Mononuclear cell (primary cell): ENCODE results near the gene ITM2B. TPM values are rescaled to one million over a fixed set of nuclear protein-coding genes. Genes with fewer than 3 reads are reported as not detected.

Experiments used
- H3K27me3 ChIP-seq: 2 replicates; pipeline ENCODE4 v1.6.0; 2011; ENCODE audit warnings: low read length, control low read depth; ENCODE audit not compliant: insufficient read depth
- H3K4me1 ChIP-seq: 2 replicates; pipeline ENCODE4 v1.5.1; 2011; ENCODE audit warnings: mild to moderate bottlenecking, low read length, control low read depth; ENCODE audit not compliant: insufficient read depth
- H3K4me3 ChIP-seq: 2 replicates; pipeline ENCODE4 v1.5.1; 2011; ENCODE audit warnings: mild to moderate bottlenecking, low read length, moderate library complexity
- H3K9me3 ChIP-seq: 2 replicates; pipeline ENCODE4 v1.5.1; 2011; ENCODE audit warnings: low read depth, mild to moderate bottlenecking, control low read depth, low read length
- total RNA-seq: library from RNA; depleted of rRNA; stranded (reverse); fragments of >200 nt; gene quantifications from one replicate; pipeline ENCODE4 v1.2.3, GENCODE V29; 2012

The ITM2B gene
- total RNA-seq, 1 donor, result 550 TPM

DNA sequence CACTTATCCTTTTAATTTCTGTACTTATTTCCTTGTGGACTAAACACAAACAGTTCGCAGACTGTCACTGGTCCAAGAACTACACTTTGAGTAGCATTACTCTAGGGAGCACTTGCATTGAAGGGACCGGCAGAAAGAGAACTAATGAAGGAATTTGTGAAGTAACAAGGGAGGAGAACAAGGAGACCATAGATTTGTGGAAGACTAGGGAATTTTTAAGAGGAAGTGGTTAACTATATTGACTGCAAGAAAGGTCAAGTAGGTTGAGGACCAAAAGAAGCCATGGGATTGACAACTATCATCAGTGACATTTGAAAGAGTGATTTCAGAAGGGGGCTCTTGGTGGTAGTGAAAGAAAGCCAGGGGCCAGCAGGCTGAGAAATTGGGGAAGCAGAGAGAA lies 66.6 kb downstream of the ITM2B start:
- Histone ChIP-seq H3K27me3 (no peaks in the 10 kb centered on the region), H3K4me3 (no peak overlapping the region), H3K9me3 (no peaks in the 10 kb centered on the region), H3K4me1 (peaks cover 11% of the 10 kb centered on the region)

DNA sequence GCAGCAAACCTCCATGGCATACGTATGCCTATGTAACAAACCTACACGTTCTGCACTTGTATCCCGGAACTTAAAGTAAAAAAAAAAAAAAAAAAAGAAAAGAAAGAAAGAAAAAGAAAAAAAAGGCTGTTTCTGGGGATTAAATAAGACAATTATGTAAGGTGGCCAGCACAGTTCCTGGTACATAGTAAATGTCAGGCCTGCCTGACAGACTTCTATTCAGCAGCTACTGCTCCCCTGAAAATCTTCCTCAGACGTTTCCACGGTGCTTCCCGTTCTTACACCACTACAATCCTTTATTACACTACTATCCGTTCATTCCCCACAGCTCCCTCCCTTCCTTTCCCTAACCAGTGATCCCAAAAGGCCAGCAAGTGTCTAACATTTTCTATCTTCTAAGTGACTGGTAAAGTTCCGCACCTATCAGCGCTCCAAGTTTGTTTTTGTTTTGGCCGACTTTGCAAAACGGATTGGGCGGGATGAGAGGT lies 69.9 kb downstream of the ITM2B start:
- Histone ChIP-seq H3K4me1 (peaks cover 29% of the 10 kb centered on the region), H3K4me3 (peak overlapping the region; percentile 97), H3K27me3 (no peaks in the 10 kb centered on the region), H3K9me3 (no peaks in the 10 kb centered on the region)

DNA sequence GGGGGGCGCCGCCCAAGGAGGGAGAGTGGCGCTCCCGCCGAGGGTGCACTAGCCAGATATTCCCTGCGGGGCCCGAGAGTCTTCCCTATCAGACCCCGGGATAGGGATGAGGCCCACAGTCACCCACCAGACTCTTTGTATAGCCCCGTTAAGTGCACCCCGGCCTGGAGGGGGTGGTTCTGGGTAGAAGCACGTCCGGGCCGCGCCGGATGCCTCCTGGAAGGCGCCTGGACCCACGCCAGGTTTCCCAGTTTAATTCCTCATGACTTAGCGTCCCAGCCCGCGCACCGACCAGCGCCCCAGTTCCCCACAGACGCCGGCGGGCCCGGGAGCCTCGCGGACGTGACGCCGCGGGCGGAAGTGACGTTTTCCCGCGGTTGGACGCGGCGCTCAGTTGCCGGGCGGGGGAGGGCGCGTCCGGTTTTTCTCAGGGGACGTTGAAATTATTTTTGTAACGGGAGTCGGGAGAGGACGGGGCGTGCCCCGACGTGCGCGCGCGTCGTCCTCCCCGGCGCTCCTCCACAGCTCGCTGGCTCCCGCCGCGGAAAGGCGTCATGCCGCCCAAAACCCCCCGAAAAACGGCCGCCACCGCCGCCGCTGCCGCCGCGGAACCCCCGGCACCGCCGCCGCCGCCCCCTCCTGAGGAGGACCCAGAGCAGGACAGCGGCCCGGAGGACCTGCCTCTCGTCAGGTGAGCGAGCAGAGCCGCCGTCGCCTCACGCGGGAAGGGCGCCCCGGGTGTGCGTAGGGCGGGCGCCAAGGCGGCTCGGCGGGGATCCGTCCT lies 70.5 kb downstream of the ITM2B start, which contains the start of gene RB1:
Gene RB1, plus strand, starts transcription at position 393 of the 784 bp plus-strand sequence. Its CDS starts 162 bp downstream, at position 555.
- Histone ChIP-seq H3K4me3 (peak within 1 kb of the TSS; percentile 97), H3K4me1 (peaks cover 34% of the 10 kb centered on the region), H3K27me3 (no peaks in the 10 kb centered on the region), H3K9me3 (no peaks in the 10 kb centered on the region)

DNA sequence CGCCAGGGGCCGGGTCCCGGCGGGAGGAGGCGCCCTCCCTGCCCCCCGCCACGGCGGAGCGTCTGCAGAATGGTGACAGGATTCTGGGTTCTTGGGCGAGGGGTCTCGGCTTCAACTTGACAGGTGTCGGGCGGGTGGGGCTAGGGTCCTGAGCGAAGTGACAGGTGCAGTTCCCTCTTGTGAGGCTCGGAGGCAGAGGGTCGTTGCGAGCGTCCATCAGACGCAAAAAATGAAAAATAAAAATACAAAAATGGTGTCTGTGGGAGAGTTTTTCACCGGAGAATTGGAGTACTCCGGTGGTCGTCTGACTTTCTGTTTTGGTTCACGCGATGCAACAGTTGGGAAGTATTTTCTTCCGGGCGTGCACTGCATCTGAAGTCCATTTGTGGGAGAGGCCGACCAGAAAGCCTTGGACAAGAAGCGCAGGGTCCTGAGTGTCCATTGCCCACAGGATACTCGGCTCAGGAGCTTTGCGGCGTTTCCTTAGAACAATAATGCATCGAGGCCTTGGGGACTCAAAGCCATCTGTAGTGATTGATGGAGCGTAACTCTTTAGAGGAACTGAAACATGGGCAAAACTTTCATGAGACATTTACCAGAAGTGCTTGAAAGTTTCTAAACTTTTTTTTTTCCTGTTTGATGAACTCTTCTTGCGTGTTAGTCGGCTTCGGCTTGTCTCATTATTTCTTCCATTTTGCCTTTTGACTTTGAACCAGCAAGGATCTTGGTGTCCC lies 71.3 kb downstream of the ITM2B start:
- H3K4me1 ChIP-seq, result peaks cover 34% of the 10 kb centered on the region
- no peaks in the 10 kb centered on the region for H3K27me3 ChIP-seq
- H3K4me3 ChIP-seq, result peak overlapping the region; percentile 97
- H3K9me3 ChIP-seq, result no peaks in the 10 kb centered on the region

DNA sequence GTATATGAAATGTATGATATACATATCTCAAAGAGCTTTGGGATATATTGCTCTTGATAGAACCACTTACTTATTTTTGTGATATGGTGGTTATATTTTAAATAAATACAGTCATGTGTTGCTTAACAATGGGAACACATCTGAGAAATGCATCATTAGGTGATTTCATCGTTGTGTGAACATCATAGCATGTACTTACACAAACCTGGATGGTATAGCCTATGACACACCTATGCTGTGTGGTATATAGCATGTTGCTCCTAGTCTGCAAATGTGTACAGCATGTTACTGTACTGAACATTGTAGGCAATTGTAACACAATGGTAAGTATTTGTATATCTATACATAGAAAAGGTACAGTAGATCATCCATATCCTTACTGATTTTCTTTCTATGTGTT lies 78.2 kb downstream of the ITM2B start:
- peaks cover 7% of the 10 kb centered on the region for H3K4me1 ChIP-seq
- no peaks in the 10 kb centered on the region for H3K27me3 ChIP-seq
- H3K9me3 ChIP-seq, result no peaks in the 10 kb centered on the region
- no peak overlapping the region for H3K4me3 ChIP-seq

DNA sequence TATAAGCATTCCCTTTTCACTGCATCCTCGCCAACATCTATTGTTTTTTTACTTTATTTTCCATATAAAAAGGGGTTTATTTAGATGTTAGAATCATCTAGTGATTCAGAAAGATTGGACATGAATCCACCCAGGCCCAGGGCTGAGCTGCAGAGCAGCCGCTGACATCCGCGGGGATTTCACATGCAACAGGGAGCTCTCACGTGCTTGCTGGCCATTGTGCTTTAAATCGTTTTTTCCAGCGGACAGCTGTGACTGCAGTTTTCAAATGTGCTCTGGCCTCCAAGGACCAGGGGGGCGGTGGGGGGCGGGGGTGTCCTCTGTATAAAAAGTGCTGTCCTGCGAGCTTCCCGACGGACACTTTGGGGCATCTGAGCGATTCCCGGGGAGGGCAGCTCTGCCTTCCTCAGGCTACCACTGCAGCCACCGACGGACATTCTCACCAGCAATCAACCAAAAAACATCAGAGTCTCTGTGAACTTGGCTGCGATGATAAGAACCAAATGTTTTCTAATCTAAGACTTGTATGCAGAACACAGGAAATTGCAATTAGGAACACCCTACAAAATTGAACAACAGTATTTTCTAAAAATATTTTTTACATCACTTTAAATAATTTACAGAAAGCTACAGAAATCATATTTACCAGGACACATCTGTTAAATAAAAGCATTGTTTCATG lies 83.1 kb downstream of the ITM2B start:
- no peak overlapping the region for H3K4me3 ChIP-seq
- H3K9me3 ChIP-seq, result no peaks in the 10 kb centered on the region
- peaks cover 33% of the 10 kb centered on the region for H3K4me1 ChIP-seq
- H3K27me3 ChIP-seq, result no peaks in the 10 kb centered on the region

DNA sequence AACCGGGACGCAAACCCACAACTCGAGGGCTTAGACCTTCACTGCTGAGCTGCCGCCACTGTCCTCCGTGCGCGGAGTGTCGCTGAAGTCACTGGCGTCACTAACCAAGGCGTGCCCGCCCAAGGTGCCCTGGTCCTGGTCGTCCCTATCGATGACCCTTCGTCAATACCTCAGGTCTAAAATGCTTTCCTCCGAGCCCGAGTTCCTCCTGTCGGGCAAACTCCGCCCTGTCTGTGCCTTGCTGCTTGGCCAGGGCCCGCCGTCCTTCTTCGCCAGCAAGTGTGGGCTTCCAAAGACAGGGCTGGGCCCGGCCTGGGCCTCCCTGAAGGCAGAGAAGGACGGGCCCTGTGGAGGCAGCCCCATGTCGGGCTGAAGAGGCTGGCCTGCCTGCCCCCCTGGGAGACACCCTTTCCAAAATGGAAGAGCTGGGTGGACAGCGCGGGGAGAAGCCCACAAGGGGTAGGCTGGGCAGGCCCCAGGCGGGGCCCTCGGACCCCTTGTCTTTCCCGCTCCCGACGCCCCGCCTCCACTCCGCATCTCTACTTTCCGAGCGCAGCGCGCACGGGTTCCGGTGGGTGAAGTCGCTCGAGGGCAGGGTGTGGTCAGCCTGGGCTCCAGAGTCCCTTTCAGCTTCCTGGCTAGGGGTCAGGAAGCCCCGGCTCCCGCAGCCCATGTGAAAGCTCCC lies 84.0 kb downstream of the ITM2B start:
- Histone ChIP-seq H3K9me3 (peaks cover 1% of the 10 kb centered on the region), H3K4me1 (peaks cover 34% of the 10 kb centered on the region), H3K27me3 (no peaks in the 10 kb centered on the region), H3K4me3 (no peak overlapping the region)

DNA sequence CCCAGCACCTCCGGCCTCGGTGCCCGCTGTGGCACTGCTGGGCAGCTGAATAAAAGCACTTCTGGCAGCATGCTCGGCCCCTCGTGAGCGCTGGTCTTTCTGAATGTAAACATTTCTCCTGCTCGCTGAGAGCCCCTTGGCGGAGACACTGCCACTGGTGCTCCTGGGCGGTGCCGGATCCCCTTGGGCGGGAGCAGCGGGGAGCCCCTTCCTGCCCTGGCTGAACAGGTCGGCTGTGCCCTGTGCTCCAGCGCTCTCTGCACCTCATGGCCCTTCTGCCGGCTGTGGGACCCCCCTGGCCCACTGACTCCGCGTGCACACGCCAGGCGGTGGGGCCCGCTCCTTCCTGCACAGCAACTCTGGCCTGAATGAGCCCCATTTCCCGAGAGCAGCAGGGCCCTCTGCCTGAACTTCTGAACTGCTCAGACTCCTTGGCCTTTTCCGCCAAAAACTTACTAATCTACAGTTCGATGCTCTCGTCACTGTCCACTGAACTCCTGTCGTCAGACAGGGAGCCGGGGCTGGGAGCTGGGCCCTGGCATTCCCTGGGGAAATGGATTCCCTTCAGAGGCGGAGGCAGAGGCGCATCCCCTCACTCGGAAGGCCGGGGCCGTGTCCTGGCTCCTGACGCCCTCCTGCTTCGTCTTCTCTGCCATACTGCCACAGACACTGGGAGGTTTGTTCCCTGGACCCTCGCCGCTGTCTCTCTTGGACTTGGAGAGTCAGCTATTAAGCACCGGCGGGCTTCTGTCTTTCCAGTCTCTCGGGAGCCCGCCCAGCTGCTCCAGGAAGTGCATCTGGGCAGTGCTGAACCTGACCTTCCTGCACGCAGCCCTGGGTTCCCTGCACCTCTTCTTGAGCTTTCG lies 84.7 kb downstream of the ITM2B start:
- no peaks in the 10 kb centered on the region for H3K27me3 ChIP-seq
- H3K4me3 ChIP-seq, result peak overlapping the region; percentile 31
- peaks cover 34% of the 10 kb centered on the region for H3K4me1 ChIP-seq
- peaks cover 9% of the 10 kb centered on the region for H3K9me3 ChIP-seq

DNA sequence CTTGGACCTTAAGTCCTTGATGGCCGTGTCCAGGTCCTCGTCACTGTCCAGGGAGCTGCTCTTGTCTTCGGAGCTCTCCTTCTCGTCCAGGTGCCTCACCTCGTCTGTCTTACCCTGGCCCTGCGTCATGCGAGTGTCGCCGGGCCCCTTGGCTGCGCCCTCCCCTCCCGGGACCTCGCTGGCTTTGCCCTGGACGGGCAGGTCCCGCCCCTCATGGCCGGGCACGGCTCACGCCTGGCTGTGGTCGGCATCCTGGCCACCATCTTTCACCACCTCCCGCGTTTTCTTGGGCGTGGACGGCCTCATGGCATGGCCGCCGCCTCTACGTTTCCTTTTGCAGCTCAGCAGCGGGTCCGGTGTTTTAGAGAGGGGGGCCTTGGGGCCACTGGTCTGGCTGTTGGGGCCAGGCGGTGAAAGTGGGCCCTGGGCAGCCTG lies 85.4 kb downstream of the ITM2B start:
- peak overlapping the region; percentile 31 for H3K4me3 ChIP-seq
- no peaks in the 10 kb centered on the region for H3K27me3 ChIP-seq
- peaks cover 10% of the 10 kb centered on the region for H3K9me3 ChIP-seq
- H3K4me1 ChIP-seq, result peaks cover 34% of the 10 kb centered on the region

DNA sequence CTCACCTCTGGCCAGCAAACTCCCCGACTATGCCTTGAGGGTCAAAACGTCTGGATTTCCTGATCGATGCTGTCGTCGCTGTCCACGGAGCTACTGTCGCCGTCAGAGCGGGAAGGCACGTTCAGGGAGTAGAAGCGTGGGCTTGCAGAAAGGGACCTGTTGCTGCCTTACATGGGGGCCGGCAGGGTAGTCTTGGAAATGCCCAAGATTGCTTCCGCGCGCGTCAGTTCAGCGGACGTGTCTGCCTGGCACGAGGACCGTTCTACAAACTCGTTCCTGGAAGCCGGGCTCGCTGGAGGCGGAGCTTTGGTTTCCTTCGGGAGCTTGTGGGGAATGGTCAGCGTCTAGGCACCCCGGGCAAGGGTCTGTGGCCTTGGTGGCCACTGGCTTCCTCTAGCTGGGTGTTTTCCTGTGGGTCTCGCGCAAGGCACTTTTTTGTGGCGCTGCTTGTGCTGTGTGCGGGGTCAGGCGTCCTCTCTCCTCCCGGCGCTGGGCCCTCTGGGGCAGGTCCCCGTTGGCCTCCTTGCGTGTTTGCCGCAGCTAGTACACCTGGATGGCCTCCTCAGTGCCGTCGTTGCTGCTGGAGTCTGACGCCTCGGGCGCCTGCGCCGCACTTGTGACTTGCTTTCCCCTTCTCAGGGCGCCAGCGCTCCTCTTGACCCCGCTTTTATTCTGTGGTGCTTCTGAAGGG lies 86.0 kb downstream of the ITM2B start:
- Histone ChIP-seq H3K27me3 (no peaks in the 10 kb centered on the region), H3K9me3 (peaks cover 10% of the 10 kb centered on the region), H3K4me1 (peaks cover 34% of the 10 kb centered on the region), H3K4me3 (peak overlapping the region; percentile 31)

Other genes with a start within 250 kb of the ITM2B start
- 33.5 TPM for gene SUCLA2, start 231.9 kb upstream of the ITM2B start, total RNA-seq
- 8.5 TPM for gene NUDT15, start 195.5 kb upstream of the ITM2B start, total RNA-seq
- 37.2 TPM for gene MED4, start 138.1 kb upstream of the ITM2B start, total RNA-seq
- gene RB1, start 70.5 kb downstream of the ITM2B start, total RNA-seq, result 21.6 TPM
- gene LPAR6, start 179.9 kb downstream of the ITM2B start, total RNA-seq, result 91.4 TPM